OCI-LY3 (cell line): Measurements from ENCODE around the gene PIK3AP1.

Experiments used
- EZH2phosphoT487 ChIP-seq: fragments of 200-600 bp; shearing (Covaris generic); IDR thresholded peaks from 2 replicates; pipeline ENCODE4 v1.6.1; 2018; ENCODE audit warnings: antibody characterized with exemption, mixed run types, low read depth
- TF ChIP-seq, protein P1 (sequence below): fragments of 200-600, 300-600 bp; sonication (generic); IDR thresholded peaks from 2 replicates; pipeline ENCODE4 v1.5.1; 2014; ENCODE audit warnings: antibody characterized with exemption, low read length, low read depth

GRCh38 chr10:96608805-96609204, 111.5 kb downstream of the PIK3AP1 start:
- TF ChIP-seq, protein P1, sequence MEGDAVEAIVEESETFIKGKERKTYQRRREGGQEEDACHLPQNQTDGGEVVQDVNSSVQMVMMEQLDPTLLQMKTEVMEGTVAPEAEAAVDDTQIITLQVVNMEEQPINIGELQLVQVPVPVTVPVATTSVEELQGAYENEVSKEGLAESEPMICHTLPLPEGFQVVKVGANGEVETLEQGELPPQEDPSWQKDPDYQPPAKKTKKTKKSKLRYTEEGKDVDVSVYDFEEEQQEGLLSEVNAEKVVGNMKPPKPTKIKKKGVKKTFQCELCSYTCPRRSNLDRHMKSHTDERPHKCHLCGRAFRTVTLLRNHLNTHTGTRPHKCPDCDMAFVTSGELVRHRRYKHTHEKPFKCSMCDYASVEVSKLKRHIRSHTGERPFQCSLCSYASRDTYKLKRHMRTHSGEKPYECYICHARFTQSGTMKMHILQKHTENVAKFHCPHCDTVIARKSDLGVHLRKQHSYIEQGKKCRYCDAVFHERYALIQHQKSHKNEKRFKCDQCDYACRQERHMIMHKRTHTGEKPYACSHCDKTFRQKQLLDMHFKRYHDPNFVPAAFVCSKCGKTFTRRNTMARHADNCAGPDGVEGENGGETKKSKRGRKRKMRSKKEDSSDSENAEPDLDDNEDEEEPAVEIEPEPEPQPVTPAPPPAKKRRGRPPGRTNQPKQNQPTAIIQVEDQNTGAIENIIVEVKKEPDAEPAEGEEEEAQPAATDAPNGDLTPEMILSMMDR = no peak
- no peak for TF ChIP-seq EZH2phosphoT487
